Kidney epithelial cell (primary cell): ENCODE results near the gene WDR74. TPM values are rescaled to one million over a fixed set of nuclear protein-coding genes. Genes with fewer than 3 reads are reported as not detected.

Experiments
- DNase-seq: peaks from one replicate; pipeline ENCODE4 v3.0.0-alpha.2; 2010; ENCODE audit warnings: low read depth
- H3K27me3 ChIP-seq: 2 replicates; pipeline ENCODE4 v1.6.0; 2011; ENCODE audit warnings: low read length; ENCODE audit not compliant: control insufficient read depth, insufficient read depth
- H3K36me3 ChIP-seq: 2 replicates; pipeline ENCODE4 v1.5.1; 2011; ENCODE audit warnings: low read length; ENCODE audit not compliant: control insufficient read depth, insufficient read depth
- H3K4me3 ChIP-seq: 2 replicates; pipeline ENCODE4 v1.5.1; 2011; ENCODE audit warnings: low read depth, mild to moderate bottlenecking, control low read depth, low read length
- CTCF ChIP-seq: IDR thresholded peaks from 2 replicates; pipeline ENCODE4 v1.5.1; 2011; ENCODE audit warnings: mild to moderate bottlenecking, moderate library complexity, low read length, control low read depth, inconsistent platforms; ENCODE audit not compliant: insufficient read depth, poor library complexity, severe bottlenecking
- total RNA-seq: library from RNA; depleted of rRNA; stranded (reverse); fragments of >200 nt; gene quantifications from 2 replicates; pipeline ENCODE4 v1.2.3, GENCODE V29; 2015

Gene WDR74
- total RNA-seq, 1 donor from 2014 or later: 92.8 TPM

GRCh38 chr11:62787005-62787759 lies 52.2 kb downstream of the WDR74 start, which contains the start of gene TMEM179B:
Gene TMEM179B, plus strand, starts transcription at chr11:62787402. Its CDS starts 30 bp downstream, at chr11:62787432.
- DNase-seq: peak; percentile 96
- peak; percentile 79 for TF ChIP-seq CTCF
- Histone ChIP-seq H3K4me3 (peak within 1 kb of the TSS; percentile 91), H3K36me3 (peaks cover 1% of the 10 kb centered on the region), H3K27me3 (no peaks in the 10 kb centered on the region)

- DNase-seq: no peak
- no peaks in the 10 kb centered on the region for H3K27me3 ChIP-seq
- TF ChIP-seq CTCF: peak; percentile 100
- peak overlapping the region; percentile 91 for H3K4me3 ChIP-seq
- H3K36me3 ChIP-seq: peaks cover 1% of the 10 kb centered on the region
Observed at GRCh38 chr11:62786318-62787004, 52.9 kb downstream of the WDR74 start.

Other genes with a start within 250 kb of the WDR74 start
- 15.0 and 15.2 TPM in 2 replicates for gene TUT1, start 248.1 kb downstream of the WDR74 start, total RNA-seq
- 136 and 137 TPM in 2 replicates for gene MTA2, start 237.7 kb downstream of the WDR74 start, total RNA-seq
- 20.9 and 21.1 TPM in 2 replicates for gene EML3, start 226.8 kb downstream of the WDR74 start, total RNA-seq
- gene ROM1, start 226.3 kb downstream of the WDR74 start, total RNA-seq: 0.55 and 1.4 TPM in 2 replicates
- gene B3GAT3, start 217.6 kb downstream of the WDR74 start, total RNA-seq: 68.7 and 80.8 TPM in 2 replicates
- gene GANAB, start 193.0 kb downstream of the WDR74 start, total RNA-seq: 271 and 300 TPM in 2 replicates
- gene INTS5, start 186.3 kb downstream of the WDR74 start, total RNA-seq: 26.9 and 36.4 TPM in 2 replicates
- 64.8 and 76.5 TPM in 2 replicates for gene C11orf98, start 174.4 kb downstream of the WDR74 start, total RNA-seq
- gene CSKMT, start 174.3 kb downstream of the WDR74 start, total RNA-seq: 3.4 and 4.0 TPM in 2 replicates
- 8.0 and 8.1 TPM in 2 replicates for gene UQCC3, start 167.9 kb downstream of the WDR74 start, total RNA-seq
- gene LBHD1, start 167.3 kb downstream of the WDR74 start, total RNA-seq: 4.1 and 4.6 TPM in 2 replicates
- gene UBXN1, start 160.5 kb downstream of the WDR74 start, total RNA-seq: 289 and 321 TPM in 2 replicates
- gene LRRN4CL, start 150.1 kb downstream of the WDR74 start, total RNA-seq: 0.25 TPM in 1 of 2 replicates, not detected in the other
- gene BSCL2, start 132.2 kb downstream of the WDR74 start, total RNA-seq: 45.2 and 56.1 TPM in 2 replicates
- not detected in 2 replicates for gene GNG3, start 131.9 kb downstream of the WDR74 start, total RNA-seq
- gene HNRNPUL2, start 112.1 kb downstream of the WDR74 start, total RNA-seq: 12.8 and 14.3 TPM in 2 replicates
- 37.5 and 38.6 TPM in 2 replicates for gene TTC9C, start 111.1 kb downstream of the WDR74 start, total RNA-seq
- 17.3 and 18.8 TPM in 2 replicates for gene ZBTB3, start 85.4 kb downstream of the WDR74 start, total RNA-seq
- gene POLR2G, start 78.0 kb downstream of the WDR74 start, total RNA-seq: 98.3 and 120 TPM in 2 replicates
- gene TAF6L, start 68.2 kb downstream of the WDR74 start, total RNA-seq: 19.4 and 29.1 TPM in 2 replicates
- gene TMEM179B, start 52.2 kb downstream of the WDR74 start, total RNA-seq: 66.7 and 72.5 TPM in 2 replicates
- gene TMEM223, start 47.6 kb downstream of the WDR74 start, total RNA-seq: 32.8 and 41.3 TPM in 2 replicates
- 40.9 and 41.4 TPM in 2 replicates for gene NXF1, start 34.1 kb downstream of the WDR74 start, total RNA-seq
- 30.2 and 34.3 TPM in 2 replicates for gene STX5, start 7.5 kb downstream of the WDR74 start, total RNA-seq
- not detected in 2 replicates for gene TEX54, start 6.7 kb downstream of the WDR74 start, total RNA-seq
- gene SLC3A2, start 41.3 kb upstream of the WDR74 start, total RNA-seq: 441 and 475 TPM in 2 replicates
- gene CHRM1, start 81.8 kb upstream of the WDR74 start, total RNA-seq: not detected in 2 replicates
- not detected in 2 replicates for gene SLC22A6, start 145.4 kb upstream of the WDR74 start, total RNA-seq
- gene SLC22A8, start 176.3 kb upstream of the WDR74 start, total RNA-seq: not detected in 2 replicates